ENCODE data around the gene TBC1D2B. TPM values are rescaled to one million over a fixed set of nuclear protein-coding genes. Genes with fewer than 3 reads are reported as not detected.

Gene TBC1D2B
- total RNA-seq, 1 donor from 2014 or later: 63.3 TPM

DNA sequence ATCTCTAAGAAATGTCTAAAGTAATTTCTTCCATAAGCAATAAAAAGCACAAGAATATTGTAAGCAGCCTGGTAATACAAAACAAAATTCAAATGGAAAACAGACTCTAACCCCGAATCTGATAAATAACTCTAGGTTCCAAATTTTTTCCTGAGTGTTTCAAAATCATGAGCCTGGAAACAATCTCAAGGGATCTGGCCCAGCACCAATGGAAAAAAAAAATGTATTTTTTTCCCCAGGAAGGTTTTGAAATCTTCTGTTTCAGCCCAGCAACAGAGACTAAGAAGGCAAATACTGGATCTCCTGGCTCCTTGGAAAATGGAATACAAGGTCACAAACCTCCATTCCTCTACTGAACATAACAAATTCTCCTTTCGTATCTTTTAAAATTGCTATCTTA lies 13.0 kb downstream of the TBC1D2B start:
- no peaks in the 10 kb centered on the region for H3K27me3 ChIP-seq
- intact Hi-C loops (cut with DNase I): loop anchor here (1.0 kb wide), 1 partner anchor 11 kb away; no protein-coding TSS in a partner anchor
- peaks cover 42 to 77% of the 10 kb centered on the region in 2 donors for H3K4me1 ChIP-seq
- no peaks in the 10 kb centered on the region for H3K36me3 ChIP-seq
- TF ChIP-seq, protein P1, sequence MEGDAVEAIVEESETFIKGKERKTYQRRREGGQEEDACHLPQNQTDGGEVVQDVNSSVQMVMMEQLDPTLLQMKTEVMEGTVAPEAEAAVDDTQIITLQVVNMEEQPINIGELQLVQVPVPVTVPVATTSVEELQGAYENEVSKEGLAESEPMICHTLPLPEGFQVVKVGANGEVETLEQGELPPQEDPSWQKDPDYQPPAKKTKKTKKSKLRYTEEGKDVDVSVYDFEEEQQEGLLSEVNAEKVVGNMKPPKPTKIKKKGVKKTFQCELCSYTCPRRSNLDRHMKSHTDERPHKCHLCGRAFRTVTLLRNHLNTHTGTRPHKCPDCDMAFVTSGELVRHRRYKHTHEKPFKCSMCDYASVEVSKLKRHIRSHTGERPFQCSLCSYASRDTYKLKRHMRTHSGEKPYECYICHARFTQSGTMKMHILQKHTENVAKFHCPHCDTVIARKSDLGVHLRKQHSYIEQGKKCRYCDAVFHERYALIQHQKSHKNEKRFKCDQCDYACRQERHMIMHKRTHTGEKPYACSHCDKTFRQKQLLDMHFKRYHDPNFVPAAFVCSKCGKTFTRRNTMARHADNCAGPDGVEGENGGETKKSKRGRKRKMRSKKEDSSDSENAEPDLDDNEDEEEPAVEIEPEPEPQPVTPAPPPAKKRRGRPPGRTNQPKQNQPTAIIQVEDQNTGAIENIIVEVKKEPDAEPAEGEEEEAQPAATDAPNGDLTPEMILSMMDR (IDR thresholded peaks at IDR 0.05): no peak
- DNase-seq (ENCODE audit: low spot score in 2 of 2): no peak
- H3K4me3 ChIP-seq: no peak overlapping the region
- no peaks in the 10 kb centered on the region for H3K9me3 ChIP-seq
- peak overlapping the region; percentile 71 to 83 for H3K27ac ChIP-seq

- intact Hi-C loops (cut with DNase I): loop anchor here (1.0 kb wide), 1 partner anchor 11 kb away; no protein-coding TSS in a partner anchor
- Histone ChIP-seq H3K27me3 (no peaks in the 10 kb centered on the region), H3K4me1 (peaks cover 42 to 74% of the 10 kb centered on the region in 2 donors), H3K36me3 (no peaks in the 10 kb centered on the region), H3K27ac (peak overlapping the region; percentile 71 to 83), H3K9me3 (no peaks in the 10 kb centered on the region), H3K4me3 (no peak overlapping the region)
- DNase-seq (ENCODE audit: low spot score in 2 of 2): no peak
- TF ChIP-seq, protein P1 (IDR thresholded peaks at IDR 0.05): no peak
Observed at GRCh38 chr15:78063970-78064385, 13.5 kb downstream of the TBC1D2B start.

DNA sequence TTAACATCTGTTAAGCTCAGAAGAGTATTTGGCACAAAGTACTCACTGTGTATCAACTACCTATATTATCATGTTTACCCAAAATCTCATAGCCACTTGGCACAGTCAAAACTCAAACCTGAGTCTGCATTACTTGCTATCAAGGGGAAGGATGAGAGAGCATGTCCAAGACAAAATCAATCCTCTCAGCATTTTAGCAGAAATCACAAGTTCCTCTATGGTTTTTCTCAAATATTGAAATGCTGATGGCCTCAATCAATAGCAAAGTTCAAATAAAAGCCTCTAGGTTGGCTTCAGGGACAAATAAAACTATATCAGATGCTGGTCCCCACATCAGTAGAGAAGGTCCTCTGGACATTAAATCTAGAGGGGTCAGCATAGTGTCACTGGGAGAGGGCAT lies 14.3 kb downstream of the TBC1D2B start:
- Histone ChIP-seq H3K4me3 (no peak overlapping the region), H3K9me3 (no peaks in the 10 kb centered on the region), H3K27me3 (no peaks in the 10 kb centered on the region), H3K27ac (peak overlapping the region; percentile 71 to 83), H3K4me1 (peaks cover 39 to 67% of the 10 kb centered on the region in 2 donors), H3K36me3 (no peaks in the 10 kb centered on the region)
- intact Hi-C loops (cut with DNase I): no loop called here
- TF ChIP-seq, protein P1 (IDR thresholded peaks at IDR 0.05): no peak
- no peak for DNase-seq (ENCODE audit: low spot score in 2 of 2)

DNA sequence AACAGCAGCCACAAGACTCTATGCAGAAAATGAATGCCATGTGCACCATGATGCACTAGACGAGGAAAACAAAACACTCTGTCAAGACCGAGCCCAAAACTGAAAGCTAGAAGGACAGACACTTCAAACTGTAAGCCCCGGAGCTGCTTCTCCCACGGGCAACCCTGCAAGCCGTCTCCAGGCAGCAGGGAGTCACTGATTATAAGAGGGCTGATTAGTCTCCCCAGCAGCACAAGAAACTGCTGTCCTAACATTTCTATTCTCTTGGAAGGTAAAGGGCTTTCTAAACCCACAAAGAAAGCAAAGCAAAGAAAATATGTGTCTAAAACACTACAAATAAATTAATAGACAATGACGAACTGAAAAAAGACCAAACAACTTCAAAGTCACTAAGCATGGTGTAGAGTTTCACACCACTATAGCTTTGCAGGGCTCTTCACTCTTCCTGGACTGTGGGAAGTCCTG lies 15.5 kb downstream of the TBC1D2B start:
- H3K27ac ChIP-seq: peak overlapping the region in 1 of 2 donors; percentile 21
- no peaks in the 10 kb centered on the region for H3K36me3 ChIP-seq
- no peaks in the 10 kb centered on the region for H3K27me3 ChIP-seq
- peak overlapping the region; percentile 11 to 13 for H3K4me3 ChIP-seq
- intact Hi-C loops (cut with DNase I): no loop called here
- no peaks in the 10 kb centered on the region for H3K9me3 ChIP-seq
- TF ChIP-seq, protein P1 (IDR thresholded peaks at IDR 0.05): no peak
- H3K4me1 ChIP-seq: peaks cover 30 to 59% of the 10 kb centered on the region in 2 donors
- no peak for DNase-seq (ENCODE audit: low spot score in 2 of 2)

GRCh38 chr15:78060232-78060631 lies 17.3 kb downstream of the TBC1D2B start:
- peaks cover 15 to 58% of the 10 kb centered on the region in 2 donors for H3K4me1 ChIP-seq
- no peak for DNase-seq (ENCODE audit: low spot score in 2 of 2)
- H3K36me3 ChIP-seq: no peaks in the 10 kb centered on the region
- TF ChIP-seq, protein P1 (IDR thresholded peaks at IDR 0.05): no peak
- no peak overlapping the region for H3K4me3 ChIP-seq
- intact Hi-C loops (cut with DNase I): no loop called here
- no peak overlapping the region for H3K27ac ChIP-seq
- H3K27me3 ChIP-seq: no peaks in the 10 kb centered on the region
- no peaks in the 10 kb centered on the region for H3K9me3 ChIP-seq

Data from ascending aorta (tissue), 2 donors.